ENCODE results near the gene EPX. TPM values are rescaled to one million over a fixed set of nuclear protein-coding genes. Genes with fewer than 3 reads are reported as not detected.

The EPX gene
- total RNA-seq, 1 donor from 2014 or later: not detected

DNA sequence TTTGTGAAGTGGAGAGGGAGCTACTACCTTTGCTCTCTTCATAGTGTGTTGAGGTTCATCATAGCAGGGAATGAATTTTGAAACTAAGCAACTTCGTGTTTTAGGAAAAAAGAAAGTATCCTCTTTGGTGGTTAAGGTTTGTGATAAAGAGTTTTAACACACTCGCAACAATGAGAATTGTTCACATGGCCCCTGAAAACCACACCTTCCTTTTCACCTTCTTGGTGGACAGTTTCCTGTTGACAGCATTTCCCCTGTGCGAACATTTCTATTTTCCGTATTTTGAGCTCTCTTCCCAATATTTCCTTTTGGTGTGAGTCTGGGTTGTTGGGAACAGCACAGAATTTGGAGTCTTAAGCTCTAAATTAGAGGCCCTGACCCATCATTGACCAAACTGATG, 21.9 kb upstream of the EPX start:
- no peak for DNase-seq (ENCODE audit: low read depth)
- no peak overlapping the region for H3K4me3 ChIP-seq (ENCODE audit: low read depth, low read length)
- TF ChIP-seq, protein P1, sequence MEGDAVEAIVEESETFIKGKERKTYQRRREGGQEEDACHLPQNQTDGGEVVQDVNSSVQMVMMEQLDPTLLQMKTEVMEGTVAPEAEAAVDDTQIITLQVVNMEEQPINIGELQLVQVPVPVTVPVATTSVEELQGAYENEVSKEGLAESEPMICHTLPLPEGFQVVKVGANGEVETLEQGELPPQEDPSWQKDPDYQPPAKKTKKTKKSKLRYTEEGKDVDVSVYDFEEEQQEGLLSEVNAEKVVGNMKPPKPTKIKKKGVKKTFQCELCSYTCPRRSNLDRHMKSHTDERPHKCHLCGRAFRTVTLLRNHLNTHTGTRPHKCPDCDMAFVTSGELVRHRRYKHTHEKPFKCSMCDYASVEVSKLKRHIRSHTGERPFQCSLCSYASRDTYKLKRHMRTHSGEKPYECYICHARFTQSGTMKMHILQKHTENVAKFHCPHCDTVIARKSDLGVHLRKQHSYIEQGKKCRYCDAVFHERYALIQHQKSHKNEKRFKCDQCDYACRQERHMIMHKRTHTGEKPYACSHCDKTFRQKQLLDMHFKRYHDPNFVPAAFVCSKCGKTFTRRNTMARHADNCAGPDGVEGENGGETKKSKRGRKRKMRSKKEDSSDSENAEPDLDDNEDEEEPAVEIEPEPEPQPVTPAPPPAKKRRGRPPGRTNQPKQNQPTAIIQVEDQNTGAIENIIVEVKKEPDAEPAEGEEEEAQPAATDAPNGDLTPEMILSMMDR (conservative IDR thresholded peaks at IDR 0.05; ENCODE audit: low read depth, low read length): no peak

DNA sequence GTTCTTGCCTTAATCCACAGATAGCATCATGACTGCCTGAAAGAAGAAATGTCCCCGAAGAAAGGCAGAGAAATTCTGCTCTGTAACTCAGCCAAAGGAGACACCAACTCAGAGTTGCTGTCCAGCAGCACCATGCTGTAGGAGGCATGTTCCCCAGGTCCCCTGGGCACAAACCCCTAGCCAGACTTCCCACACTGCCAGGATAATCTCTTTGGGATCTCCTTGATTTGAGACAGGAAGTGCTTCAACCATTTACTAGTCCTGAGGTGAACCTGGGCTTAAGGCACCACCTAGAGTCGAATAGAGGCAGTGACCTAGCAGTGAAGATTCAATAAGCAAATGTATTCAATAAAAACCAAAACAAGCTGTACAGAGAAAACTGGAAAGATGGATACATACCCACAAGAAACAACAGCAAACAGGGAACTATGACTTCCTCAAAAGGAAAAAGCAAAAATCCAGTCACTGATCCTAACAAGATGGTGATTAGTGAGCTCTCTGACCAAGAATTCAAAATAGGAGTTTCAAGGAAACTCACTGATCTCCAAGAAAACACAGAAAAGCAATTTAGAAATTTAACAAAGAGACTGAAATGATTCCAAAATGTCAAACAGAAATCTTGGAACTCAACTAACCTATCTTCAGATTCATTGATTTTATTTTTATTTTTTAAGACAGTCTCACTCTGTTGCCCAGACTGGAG, 20.0 kb upstream of the EPX start:
- no peak overlapping the region for H3K4me3 ChIP-seq (ENCODE audit: low read depth, low read length)
- DNase-seq (ENCODE audit: low read depth): no peak
- TF ChIP-seq, protein P1 (conservative IDR thresholded peaks at IDR 0.05; ENCODE audit: low read depth, low read length): peak; percentile 69

DNA sequence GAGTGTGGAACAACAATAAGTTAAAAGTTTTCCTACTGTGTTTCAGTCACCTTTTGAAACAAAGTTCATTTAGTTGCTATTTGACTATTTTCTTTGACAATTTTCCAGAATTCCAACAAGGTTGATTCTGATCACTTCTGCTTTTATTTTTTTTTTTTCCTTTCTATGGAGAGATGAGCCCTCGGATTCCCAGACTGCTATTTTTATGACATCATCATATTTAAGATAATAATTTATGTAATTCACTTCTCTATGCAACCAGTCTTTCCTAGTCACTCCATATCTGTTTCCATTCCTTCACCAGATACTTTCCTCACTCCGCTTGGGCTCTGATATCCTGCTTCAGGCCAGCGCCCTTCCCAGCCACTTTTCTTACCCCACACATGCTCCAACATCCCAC, 17.7 kb upstream of the EPX start:
- no peak overlapping the region for H3K4me3 ChIP-seq (ENCODE audit: low read depth, low read length)
- DNase-seq (ENCODE audit: low read depth): no peak
- TF ChIP-seq, protein P1 (conservative IDR thresholded peaks at IDR 0.05; ENCODE audit: low read depth, low read length): no peak

DNA sequence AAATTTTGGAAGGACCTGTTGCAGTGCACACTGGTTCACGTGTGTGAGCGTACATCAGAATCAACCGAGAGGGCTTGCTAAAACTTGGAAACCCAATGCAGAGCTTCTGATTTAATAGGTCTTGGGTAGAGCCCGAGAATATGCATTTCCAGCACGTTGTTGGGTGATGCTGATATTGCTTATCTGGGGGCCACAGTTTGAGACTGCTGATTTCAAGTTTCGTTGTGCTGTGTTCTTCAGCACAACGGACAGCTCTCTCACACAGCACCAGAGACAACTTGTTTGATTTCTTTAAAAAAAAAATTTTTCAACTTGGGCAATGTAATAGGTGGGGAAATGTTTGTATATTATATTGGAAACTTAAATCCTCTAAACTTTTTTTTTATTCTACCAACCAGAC, 16.3 kb upstream of the EPX start:
- TF ChIP-seq, protein P1 (conservative IDR thresholded peaks at IDR 0.05; ENCODE audit: low read depth, low read length): no peak
- DNase-seq (ENCODE audit: low read depth): no peak
- H3K4me3 ChIP-seq (ENCODE audit: low read depth, low read length): no peak overlapping the region

GRCh38 chr17:58181796-58182195, 10.7 kb upstream of the EPX start:
- no peak overlapping the region for H3K4me3 ChIP-seq (ENCODE audit: low read depth, low read length)
- TF ChIP-seq, protein P1 (conservative IDR thresholded peaks at IDR 0.05; ENCODE audit: low read depth, low read length): no peak
- no peak for DNase-seq (ENCODE audit: low read depth)

DNA sequence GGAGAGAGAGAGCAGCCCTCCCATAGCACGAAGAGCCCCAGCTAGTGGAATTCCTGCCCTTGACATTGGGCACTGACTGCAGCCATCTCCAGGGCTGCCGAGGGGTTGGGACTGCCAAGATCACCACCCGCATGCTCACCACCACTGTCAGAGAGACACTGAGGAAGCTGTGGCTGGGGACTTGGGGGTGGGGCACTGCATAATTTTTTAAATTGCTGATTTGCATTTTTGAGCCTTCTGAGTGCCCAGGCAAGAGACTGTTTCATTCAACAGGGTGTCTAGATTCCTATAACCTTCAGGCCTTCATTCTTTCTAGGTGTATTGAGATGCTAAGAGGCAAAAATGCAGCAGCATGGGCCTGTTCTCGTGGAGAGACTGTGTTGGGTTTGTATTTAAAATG, 9.0 kb upstream of the EPX start:
- DNase-seq (ENCODE audit: low read depth): no peak
- no peak overlapping the region for H3K4me3 ChIP-seq (ENCODE audit: low read depth, low read length)
- TF ChIP-seq, protein P1 (conservative IDR thresholded peaks at IDR 0.05; ENCODE audit: low read depth, low read length): no peak

Measured in epithelial cell of proximal tubule (primary cell).